ENCODE measurements around the gene CBR4.

DNA sequence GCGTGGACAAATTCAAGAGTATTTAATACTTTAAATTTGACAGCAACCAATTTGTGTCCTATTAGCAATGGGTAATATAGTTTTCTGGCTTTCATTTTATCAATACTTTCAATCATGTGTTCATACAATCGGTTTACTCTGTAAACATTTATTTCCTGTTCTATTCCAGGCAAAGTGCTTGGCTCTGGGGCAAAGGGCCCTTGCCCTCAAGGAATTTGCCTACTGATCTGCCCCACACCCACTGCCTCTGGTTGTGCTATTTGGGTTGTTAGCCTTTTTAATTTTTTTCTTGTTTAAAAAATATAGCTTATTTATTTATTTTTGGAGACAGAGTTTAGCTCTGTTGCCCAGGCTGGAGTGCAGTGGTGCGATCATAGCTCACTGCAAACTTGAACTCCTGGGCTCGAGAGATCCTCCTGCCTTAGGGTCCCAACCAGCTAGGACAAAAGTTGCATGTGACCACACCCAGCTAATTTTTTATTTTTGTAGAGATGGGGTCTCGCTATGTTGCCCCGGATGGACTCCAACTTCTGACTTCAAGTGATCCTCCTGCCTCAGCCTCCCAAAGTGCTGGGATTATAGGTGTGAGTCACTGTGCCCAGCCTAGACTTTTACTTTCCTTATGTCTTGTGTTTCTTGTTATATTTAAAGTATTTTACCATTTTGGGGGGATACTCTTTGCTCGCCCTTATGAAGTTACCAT, 30.7 kb upstream of the CBR4 start:
- TF ChIP-seq CTCF (conservative IDR thresholded peaks at IDR 0.05 in 1 of 2, IDR thresholded peaks at IDR 0.05 in 1 of 2; ENCODE audit: extremely low read depth in 1 of 2, insufficient read depth in 1 of 2, low read depth in 1 of 2, low read length in 2 of 2) (no peak), EZH2 (IDR thresholded peaks at IDR 0.05; ENCODE audit: borderline replicate concordance, low read length) (no peak)

Measured in mammary epithelial cell (primary cell).